ENCODE measurements around the gene ADNP2.

ADNP2 gene

GRCh38 chr18:80109676-80110078 lies 615 bp downstream of the ADNP2 start (continued):
- TF ChIP-seq ZNF585B (tag by site-specific recombination; IDR thresholded peaks at IDR 0.05), result no peak
- TF ChIP-seq KLF10 (tag by site-specific recombination; IDR thresholded peaks at IDR 0.05), result no peak
- peak; percentile 20; the same call in 1 of the 2 replicates for TF ChIP-seq ZXDB (tag by site-specific recombination; IDR thresholded peaks at IDR 0.05)
- no peak for TF ChIP-seq TRIM28 (IDR thresholded peaks at IDR 0.05; ENCODE audit: borderline replicate concordance, low read length)
- TF ChIP-seq ZNF350 (tag by site-specific recombination; IDR thresholded peaks at IDR 0.05), result no peak
- no peak for TF ChIP-seq ZNF138 (tag by site-specific recombination; IDR thresholded peaks at IDR 0.05; ENCODE audit: borderline replicate concordance)
- peak; percentile 18; the same call in 1 of the 2 replicates for TF ChIP-seq ZNF629 (tag by site-specific recombination; IDR thresholded peaks at IDR 0.05)
- TF ChIP-seq MYNN (tag by site-specific recombination; IDR thresholded peaks at IDR 0.05; ENCODE audit: borderline replicate concordance), result no peak
- TF ChIP-seq ZNF18 (tag by site-specific recombination; IDR thresholded peaks at IDR 0.05), result no peak
- no peak for TF ChIP-seq ZNF843 (tag by site-specific recombination; IDR thresholded peaks at IDR 0.05)
- TF ChIP-seq ZBTB10 (tag by site-specific recombination; IDR thresholded peaks at IDR 0.05), result no peak
- TF ChIP-seq ZNF488 (tag by site-specific recombination; IDR thresholded peaks at IDR 0.05), result no peak
- no peak; the same call in 1 of the 2 replicates for TF ChIP-seq ZNF623 (tag by site-specific recombination; IDR thresholded peaks at IDR 0.05)
- TF ChIP-seq ZNF140 (tag by site-specific recombination; IDR thresholded peaks at IDR 0.05), result no peak
- TF ChIP-seq SETDB1 (IDR thresholded peaks at IDR 0.05; ENCODE audit: insufficient read length, low read length), result no peak
- TF ChIP-seq INSM2 (tag by site-specific recombination; IDR thresholded peaks at IDR 0.05), result no peak
- TF ChIP-seq GLIS2 (tag by site-specific recombination; IDR thresholded peaks at IDR 0.05), result peak; percentile 71
- no peak for TF ChIP-seq ZNF792 (tag by site-specific recombination; IDR thresholded peaks at IDR 0.05)
- no peak for TF ChIP-seq ZNF132 (tag by site-specific recombination; IDR thresholded peaks at IDR 0.05; ENCODE audit: borderline replicate concordance)
- TF ChIP-seq ZNF121 (tag by site-specific recombination; IDR thresholded peaks at IDR 0.05), result no peak
- no peak for TF ChIP-seq ZNF24 (tag by site-specific recombination; IDR thresholded peaks at IDR 0.05)
- TF ChIP-seq ZSCAN30 (tag by site-specific recombination; IDR thresholded peaks at IDR 0.05), result no peak
- no peak for TF ChIP-seq ZNF174 (tag by site-specific recombination; IDR thresholded peaks at IDR 0.05)
- no peak for TF ChIP-seq ZNF26 (tag by site-specific recombination; IDR thresholded peaks at IDR 0.05)
- TF ChIP-seq ZNF544 (tag by site-specific recombination; IDR thresholded peaks at IDR 0.05), result no peak
- TF ChIP-seq ZBTB44 (tag by site-specific recombination; IDR thresholded peaks at IDR 0.05), result no peak
- TF ChIP-seq IKZF3 (tag by site-specific recombination; IDR thresholded peaks at IDR 0.05), result 0 out of 2 replicates have a peak, but pooled peaks have one; percentile 24
- TF ChIP-seq ZNF658 (tag by site-specific recombination; IDR thresholded peaks at IDR 0.05), result no peak
- TF ChIP-seq ZNF175 (tag by site-specific recombination; IDR thresholded peaks at IDR 0.05), result no peak
- no peak for TF ChIP-seq ZNF184 (tag by site-specific recombination; IDR thresholded peaks at IDR 0.05)
- TF ChIP-seq OSR2 (tag by site-specific recombination; IDR thresholded peaks at IDR 0.05), result no peak
- TF ChIP-seq ZNF624 (tag by site-specific recombination; IDR thresholded peaks at IDR 0.05), result no peak
- TF ChIP-seq ZNF324 (tag by site-specific recombination; IDR thresholded peaks at IDR 0.05), result no peak

Measured in HEK293 (cell line).